Stimulated activated CD4-positive, alpha-beta T cell treated with anti-CD3 and anti-CD28 coated beads, Interleukin-4, amount 100 ng/mL, for 24 hours (primary cell): ENCODE results near the gene MTPN.

Experiments used
- DNase-seq: peaks from one replicate; pipeline ENCODE4 v3.0.0-alpha.2; 2020

Gene MTPN

GRCh38 chr7:135950429-135950828 lies 26.7 kb downstream of the MTPN start:
- no peak for DNase-seq

DNA sequence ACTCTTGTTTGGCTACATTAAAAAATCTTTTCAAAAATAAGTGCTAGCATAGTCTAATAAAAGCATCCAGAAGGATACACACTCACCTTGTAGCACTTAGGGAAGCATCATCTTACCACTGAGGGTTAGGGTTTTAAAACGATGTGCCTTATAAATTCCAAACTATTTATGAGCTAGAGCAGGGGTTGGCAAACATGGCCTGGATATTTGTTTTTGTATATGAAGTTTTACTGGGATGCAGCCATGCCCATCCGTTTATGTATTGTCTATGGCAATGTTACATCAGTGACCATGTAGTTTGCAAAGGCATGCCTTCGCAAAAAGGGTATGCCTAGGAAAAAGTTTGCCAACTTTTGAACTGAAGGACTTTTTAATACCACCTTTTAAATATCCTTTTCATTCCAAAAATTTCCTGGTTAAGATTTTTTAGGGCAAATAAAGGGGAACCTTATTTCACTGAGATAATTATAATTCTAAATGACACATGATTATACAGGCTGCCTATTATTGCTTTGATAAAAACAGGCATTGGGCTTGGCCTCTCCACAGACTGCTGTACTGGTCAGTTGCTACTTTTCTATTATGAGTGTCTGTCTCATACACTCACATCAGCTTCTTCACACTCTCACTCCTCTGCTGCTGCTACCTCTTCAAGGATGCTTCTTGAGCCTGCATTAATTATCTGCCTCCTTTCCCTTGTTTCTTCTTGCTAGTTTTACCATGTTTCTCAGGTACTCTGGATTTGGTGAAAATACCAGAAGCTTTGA lies 30.7 kb downstream of the MTPN start:
- DNase-seq, result no peak

- DNase-seq, result no peak
Measured at GRCh38 chr7:135944753-135945152, 32.4 kb downstream of the MTPN start.

- no peak for DNase-seq
Measured at GRCh38 chr7:135943134-135943879, 33.9 kb downstream of the MTPN start.

DNA sequence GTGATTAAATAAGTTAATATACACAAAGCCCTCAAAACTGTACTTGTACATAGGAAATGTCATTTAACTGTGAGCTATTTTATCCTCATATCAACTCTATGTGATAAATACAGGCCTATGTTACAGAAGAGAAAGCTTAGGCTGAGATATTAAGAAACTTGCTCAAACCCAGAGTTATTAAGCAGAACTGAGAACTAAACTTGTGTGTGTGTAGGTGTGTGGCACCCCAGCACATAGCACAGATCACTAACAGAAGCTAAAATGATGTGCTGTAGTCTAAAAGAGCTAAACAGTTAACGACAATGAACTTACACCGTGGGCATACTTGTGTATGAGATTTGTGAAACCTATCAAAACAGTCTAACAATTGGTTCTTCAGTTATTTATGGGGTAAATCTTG lies 34.5 kb downstream of the MTPN start:
- no peak for DNase-seq

DNA sequence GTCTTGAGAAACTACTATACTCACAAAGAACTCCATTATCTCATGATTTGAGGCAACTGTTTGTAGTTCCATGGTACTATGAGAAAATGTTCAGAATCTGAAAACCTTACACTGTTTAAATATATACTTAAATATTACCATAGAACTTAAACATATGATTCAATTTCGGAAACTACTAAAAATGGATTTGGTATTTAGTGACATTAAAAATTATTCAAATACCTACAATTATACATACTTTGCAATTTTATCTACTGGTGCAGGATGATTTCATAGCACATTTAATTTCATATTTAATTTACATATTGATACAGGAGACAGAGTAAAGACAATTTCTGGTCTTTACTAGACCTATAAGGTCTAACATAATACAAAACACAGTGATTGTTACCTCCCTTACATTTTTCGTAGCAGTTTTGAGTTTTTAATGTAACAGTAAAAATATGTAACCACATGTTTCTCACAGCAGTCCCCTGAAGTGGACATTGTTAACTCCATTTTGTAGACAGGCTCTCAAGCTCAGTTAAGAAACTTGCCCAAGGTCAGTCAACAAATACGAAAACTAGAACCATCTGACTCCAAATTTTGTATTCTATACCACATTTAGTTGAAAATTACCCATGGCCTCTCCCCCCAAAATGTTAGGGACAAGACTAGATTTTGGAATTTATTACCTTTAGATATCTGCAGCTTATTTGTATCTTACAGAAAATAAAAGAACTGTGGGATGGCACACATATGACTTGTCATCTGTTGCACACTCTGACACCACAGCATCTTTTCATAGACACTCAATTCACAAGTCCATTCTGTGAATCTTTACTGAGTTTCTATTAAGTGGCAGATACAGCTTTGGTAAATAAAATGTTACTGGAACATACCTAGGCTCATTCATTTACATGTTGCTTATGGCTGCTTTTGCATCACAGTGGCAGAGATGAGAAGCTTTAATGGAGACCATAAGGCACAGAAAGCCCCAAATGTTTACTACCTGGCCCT lies 36.8 kb downstream of the MTPN start:
- no peak for DNase-seq

DNA sequence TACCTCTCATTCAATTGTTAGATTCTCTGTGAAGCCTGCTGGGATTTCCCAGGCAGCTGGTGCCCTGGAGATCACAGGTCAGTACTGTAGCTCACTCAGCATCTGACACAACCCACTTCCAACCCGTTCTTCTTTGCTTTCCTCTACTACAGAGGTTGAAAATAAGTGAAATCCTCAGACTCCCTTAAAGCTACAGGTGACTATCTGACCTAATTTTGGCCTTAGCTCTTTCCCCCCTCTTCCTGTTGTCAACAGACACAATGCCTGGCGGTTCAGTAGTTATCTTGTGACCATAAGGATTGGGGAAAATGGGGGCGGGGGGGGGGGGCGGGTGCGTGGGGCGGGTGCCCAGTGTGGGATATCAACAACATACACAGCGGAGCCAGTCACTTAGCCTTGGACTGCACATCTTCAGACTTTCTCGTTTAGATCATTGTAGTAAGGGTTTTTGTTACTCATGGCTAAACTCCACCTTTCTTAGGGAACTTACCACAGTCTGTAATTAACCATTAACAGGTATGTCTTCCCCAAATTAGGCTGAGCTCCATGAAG lies 37.8 kb downstream of the MTPN start:
- no peak for DNase-seq

DNA sequence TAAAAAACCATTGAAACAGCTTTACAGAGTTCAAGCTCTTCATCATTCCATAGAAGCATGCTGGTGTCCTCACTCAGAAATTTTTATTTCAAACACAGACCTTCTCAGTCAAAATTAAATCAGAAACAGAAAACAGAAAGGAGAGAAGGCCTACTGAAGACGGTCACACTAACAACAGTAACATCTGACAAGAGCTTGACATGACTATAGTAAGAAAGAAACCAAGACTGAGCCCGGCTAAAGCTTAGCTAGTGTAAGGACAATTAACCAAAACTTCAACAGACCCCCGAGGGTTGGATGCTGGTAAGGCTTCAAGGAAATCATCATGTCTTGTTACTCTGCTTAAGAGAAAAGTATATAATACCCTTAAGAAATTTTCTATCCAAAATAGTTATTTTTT lies 38.6 kb downstream of the MTPN start:
- no peak for DNase-seq

DNA sequence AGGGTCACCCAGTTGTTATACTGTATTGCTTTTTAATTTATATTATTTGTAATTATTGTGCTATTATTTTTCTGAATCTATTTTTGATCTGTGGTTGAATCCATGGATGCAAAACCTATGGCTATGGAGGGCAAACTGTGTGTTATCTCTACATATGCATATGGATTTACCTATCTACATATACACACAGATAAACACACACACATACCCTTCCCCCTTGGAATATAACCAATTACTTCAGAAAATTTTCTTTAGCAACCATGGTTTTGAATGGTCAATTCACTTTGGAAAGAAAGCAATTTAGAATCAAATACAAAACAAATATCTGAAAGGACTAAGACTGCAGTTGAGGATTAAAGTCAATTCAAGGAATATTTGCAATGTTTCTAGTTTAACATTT lies 39.1 kb downstream of the MTPN start:
- DNase-seq, result no peak

DNA sequence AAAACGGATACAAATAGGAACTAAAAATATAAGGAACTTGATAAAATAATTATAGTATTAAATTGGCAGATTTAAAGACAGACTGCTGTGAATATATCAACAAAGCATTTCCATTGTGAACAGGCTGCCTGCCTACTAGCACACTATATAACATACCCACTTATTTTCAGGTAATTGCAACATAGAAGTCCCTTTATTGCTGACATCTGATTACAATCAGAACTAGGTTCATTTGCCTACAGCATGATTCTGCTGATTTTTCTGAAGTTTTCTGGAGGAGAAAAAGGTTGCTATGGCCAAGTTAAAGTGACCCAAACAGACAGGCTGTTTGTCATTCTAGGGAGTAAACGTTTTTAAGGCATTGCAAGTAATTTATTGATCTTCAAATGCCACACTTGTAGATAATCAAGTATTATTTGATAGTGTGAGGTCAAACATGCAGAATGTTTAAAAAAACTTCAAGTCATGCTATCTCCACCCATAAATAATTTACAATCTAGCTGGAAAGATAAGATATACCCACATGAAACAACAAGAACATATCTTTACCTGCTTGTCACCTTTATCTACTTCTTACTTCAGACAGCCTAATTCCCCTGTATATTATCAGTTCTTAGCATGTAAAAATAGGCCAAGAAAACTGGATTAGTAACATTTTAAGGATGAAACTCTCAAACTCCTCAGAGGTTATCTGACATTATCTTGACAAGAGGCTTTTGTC lies 40.5 kb downstream of the MTPN start:
- DNase-seq, result no peak

- no peak for DNase-seq
Measured at GRCh38 chr7:135934651-135935050, 42.5 kb downstream of the MTPN start.

- DNase-seq, result no peak
Measured at GRCh38 chr7:135933509-135934188, 43.5 kb downstream of the MTPN start.

DNA sequence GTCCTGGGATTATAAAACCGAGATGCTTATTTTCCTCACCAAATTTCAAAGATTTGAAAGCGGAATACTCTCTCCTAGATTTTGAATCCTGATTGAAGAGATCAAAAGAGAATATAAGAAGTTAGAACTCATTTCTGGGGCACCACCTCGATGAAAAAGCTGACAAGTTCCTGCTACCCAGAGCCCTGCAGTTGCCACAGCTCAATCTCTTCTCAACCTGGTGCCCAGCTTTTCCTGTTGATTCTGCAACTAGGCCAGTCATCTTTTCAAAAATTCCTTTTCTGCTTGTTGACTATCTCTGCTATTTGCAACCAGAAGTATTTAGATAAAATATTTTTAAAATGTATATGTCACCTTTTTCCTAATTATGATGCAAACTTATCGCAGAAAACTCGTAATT lies 45.0 kb downstream of the MTPN start:
- DNase-seq, result no peak

- DNase-seq, result no peak
Measured at GRCh38 chr7:135930565-135931461, 46.3 kb downstream of the MTPN start.

DNA sequence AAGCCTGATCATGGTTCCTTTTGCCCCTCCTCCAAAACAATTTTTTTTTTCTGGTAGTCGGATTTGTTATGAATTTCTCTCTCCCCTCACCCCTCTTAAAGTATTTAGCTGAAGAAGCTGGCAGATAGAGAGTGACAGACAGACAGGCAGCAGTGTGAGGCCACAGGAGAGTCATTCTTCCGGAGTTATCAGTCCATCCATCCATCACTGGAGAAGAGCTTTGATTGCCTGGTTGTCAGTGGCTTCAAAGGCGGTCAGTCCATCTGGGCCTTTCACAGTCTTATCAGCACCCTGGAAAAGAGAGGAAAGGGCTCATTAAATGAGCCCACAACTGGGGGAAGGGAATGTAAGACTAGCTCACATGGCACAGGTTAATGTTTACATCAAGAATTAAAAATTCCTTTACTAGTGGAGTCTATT lies 47.4 kb downstream of the MTPN start:
- no peak for DNase-seq

DNA sequence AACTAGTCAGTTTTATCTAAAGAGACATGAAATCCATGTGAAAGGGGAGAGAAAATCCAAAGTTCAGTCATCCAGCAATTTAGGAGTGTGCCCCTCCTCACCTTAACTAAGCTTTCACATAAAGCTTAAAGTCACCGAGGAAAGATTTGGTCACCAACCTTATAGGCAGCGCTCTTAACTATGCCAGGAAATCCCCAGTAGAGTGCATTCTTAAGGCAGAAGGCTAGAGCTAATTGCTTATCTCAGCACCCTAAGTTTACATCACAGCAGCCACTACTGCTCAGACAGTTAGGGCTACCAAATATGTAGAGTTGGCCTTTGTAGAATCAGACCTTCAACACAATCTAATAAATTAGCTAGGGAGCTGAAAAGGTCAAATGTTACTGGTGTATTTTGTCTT lies 47.9 kb downstream of the MTPN start:
- no peak for DNase-seq

- no peak for DNase-seq
Measured at GRCh38 chr7:135928136-135928535, 49.0 kb downstream of the MTPN start.

- DNase-seq, result no peak
Measured at GRCh38 chr7:135925210-135925609, 51.9 kb downstream of the MTPN start.

GRCh38 chr7:135924302-135924701 lies 52.9 kb downstream of the MTPN start:
- DNase-seq, result no peak

- DNase-seq, result no peak
Measured at GRCh38 chr7:135922263-135922662, 54.9 kb downstream of the MTPN start.

DNA sequence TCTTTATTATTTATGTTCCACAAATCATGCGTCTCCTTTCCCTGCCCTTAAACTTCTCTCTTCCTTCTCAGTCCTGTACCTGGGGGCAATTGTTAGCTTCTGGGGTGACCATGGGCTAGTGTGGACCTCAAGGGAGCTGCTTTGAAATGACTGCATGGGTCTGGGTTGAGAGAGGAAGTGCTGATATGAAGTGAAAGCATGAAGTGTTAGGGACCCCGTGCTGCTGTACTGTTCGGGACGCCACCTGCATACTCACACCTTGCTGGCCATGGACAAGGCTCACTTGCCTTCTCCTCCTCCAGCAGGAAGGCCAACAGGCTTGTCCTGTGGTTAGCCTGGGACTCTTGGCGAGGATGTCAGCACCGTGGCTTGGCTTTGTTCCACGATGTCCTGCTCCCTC lies 56.7 kb downstream of the MTPN start:
- DNase-seq, result no peak
